NCI-H2081 (cell line): ENCODE results near the gene HAPLN2.

ENCODE experiments used
- DNase-seq, 2 experiments: peaks; one replicate each; lab custom pipeline; 2025; lab: John Stamatoyannopoulos, UW

Gene HAPLN2

GRCh38 chr1:156644640-156645039 is 25.4 kb downstream of the HAPLN2 start:
- DNase-seq = no peak

DNA sequence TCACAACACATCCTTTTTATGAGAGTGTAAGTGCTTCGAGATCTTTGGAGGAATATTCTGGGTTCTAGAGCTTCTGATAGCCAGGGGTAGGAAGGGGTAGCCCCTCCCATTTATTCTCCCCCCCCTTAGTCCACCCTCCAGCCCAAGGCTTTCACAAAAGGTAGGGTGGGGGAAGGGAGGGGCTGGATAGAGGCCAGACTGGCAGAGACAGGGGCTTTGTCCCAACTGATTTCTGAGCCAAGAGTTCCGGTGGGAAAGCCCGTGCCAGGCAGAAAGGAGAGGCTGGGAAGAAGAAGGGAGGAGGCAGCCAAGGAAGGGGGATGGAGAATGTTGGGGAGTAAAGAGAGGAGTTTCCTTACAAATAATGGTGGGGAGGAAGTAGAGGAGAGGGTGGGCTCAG is 25.8 kb downstream of the HAPLN2 start:
- DNase-seq = no peak

DNA sequence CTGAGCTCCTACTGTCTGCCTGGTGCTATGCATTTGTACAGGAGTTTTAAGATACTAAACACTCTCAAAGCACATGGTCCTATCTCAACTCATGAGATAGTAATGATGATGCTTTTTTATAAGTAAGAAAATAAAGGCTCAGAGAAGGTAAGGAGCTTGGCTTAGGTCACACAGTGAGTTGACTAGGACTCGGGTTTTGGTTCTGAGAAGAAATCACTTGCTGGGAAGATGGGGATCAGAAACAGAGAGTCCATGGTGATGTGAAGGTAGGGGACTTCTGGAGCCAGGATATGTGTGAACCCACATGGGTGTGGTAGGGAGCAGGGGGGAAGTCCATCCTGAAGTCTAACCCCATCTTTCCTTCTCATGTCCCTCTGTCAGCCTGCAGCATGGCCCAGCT is 26.5 kb downstream of the HAPLN2 start:
- no peak for DNase-seq

DNA sequence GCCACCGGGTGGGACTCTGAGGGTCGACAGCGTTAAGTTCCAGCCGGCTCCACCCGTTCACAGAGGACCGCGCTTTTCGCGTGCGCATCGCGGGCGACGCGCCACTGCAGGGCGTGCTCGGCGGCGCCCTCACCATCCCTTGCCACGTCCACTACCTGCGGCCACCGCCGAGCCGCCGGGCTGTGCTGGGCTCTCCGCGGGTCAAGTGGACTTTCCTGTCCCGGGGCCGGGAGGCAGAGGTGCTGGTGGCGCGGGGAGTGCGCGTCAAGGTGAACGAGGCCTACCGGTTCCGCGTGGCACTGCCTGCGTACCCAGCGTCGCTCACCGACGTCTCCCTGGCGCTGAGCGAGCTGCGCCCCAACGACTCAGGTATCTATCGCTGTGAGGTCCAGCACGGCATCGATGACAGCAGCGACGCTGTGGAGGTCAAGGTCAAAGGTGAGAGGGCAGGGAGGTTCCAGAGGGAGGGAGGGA is 27.6 kb downstream of the HAPLN2 start:
- DNase-seq = no peak

DNA sequence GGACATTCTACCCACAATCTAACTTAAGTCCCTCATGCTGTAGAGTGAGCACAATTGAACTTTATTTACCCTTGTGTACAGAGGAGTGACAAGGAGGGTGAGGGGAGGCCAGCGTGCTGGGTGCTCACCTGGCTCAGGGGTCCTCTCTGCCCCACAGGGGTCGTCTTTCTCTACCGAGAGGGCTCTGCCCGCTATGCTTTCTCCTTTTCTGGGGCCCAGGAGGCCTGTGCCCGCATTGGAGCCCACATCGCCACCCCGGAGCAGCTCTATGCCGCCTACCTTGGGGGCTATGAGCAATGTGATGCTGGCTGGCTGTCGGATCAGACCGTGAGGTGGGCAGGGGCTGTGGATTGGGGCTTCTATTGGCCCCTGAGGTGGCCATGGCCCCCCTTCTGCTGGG is 28.1 kb downstream of the HAPLN2 start:
- DNase-seq = no peak

DNA sequence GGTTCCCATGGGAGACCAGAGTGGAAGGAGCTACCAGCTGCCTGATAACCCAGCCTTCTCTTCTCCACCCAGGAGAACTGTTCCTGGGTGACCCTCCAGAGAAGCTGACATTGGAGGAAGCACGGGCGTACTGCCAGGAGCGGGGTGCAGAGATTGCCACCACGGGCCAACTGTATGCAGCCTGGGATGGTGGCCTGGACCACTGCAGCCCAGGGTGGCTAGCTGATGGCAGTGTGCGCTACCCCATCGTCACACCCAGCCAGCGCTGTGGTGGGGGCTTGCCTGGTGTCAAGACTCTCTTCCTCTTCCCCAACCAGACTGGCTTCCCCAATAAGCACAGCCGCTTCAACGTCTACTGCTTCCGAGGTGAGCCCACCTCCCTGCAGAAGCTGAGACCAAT is 29.3 kb downstream of the HAPLN2 start:
- DNase-seq = no peak

GRCh38 chr1:156648951-156649350 is 29.7 kb downstream of the HAPLN2 start:
- no peak for DNase-seq

DNA sequence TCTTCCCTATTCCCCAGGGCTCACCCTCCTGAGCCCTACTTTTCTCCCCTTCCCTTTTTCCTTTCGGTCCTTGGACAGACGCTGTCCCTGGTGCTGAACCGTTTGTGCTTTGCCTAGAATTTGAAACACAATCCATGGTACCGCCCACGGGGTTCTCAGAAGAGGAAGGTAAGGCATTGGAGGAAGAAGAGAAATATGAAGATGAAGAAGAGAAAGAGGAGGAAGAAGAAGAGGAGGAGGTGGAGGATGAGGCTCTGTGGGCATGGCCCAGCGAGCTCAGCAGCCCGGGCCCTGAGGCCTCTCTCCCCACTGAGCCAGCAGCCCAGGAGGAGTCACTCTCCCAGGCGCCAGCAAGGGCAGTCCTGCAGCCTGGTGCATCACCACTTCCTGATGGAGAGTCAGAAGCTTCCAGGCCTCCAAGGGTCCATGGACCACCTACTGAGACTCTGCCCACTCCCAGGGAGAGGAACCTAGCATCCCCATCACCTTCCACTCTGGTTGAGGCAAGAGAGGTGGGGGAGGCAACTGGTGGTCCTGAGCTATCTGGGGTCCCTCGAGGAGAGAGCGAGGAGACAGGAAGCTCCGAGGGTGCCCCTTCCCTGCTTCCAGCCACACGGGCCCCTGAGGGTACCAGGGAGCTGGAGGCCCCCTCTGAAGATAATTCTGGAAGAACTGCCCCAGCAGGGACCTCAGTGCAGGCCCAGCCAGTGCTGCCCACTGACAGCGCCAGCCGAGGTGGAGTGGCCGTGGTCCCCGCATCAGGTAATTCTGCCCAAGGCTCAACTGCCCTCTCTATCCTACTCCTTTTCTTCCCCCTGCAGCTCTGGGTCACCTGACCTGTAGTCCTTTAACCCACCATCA is 33.1 kb downstream of the HAPLN2 start:
- DNase-seq = no peak

DNA sequence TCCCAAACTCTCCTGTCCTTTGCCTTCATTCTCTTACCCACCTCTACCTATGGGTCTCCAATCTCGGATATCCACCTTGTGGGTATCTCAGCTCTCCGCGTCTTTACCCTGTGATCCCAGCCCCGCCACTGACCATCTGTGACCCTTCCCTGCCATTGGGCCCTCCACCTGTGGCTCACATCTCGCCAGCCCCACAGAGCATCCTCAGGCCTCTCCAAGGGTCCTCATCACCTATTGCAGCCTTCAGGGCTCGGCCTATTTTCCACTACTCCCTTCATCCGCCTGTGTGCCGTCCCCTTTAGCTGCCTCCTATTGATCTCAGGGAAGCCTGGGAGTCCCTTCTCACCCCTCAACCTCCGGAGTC is 33.8 kb downstream of the HAPLN2 start:
- DNase-seq = no peak

- DNase-seq = no peak
These were observed 35.5 kb downstream of the HAPLN2 start for GRCh38 chr1:156654700-156655099.

GRCh38 chr1:156655151-156655903 is 36.1 kb downstream of the HAPLN2 start:
- no peak for DNase-seq

DNA sequence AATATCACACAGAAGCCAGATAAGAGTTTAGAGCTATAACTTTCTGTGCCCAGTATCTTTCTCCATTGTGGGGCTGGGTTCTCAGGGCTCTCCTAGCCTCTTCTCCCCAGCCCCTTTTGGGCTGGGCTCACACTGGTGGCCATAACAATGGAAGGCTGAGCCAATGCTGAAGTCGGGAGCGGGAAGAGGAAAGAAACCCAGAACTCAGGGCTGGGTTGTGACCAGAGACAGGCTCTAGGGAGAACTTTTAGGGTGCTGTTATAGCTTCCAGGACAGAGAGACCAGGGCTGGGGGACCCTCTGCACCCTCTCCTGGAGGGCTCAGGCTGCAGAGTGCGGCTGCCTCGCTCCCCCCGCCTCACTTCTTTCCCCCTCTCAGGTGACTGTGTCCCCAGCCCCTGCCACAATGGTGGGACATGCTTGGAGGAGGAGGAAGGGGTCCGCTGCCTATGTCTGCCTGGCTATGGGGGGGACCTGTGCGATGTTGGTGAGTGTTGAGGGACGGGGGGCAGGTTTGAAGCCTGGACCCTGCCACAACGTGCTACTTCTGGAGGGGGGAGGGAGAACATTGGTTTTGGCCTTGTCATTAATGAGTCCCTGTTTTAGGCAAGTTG is 36.8 kb downstream of the HAPLN2 start:
- no peak for DNase-seq

GRCh38 chr1:156656806-156657740 is 37.9 kb downstream of the HAPLN2 start:
- DNase-seq = peak; percentile 61 to 68

GRCh38 chr1:156657741-156658319 is 38.6 kb downstream of the HAPLN2 start:
- no peak for DNase-seq

DNA sequence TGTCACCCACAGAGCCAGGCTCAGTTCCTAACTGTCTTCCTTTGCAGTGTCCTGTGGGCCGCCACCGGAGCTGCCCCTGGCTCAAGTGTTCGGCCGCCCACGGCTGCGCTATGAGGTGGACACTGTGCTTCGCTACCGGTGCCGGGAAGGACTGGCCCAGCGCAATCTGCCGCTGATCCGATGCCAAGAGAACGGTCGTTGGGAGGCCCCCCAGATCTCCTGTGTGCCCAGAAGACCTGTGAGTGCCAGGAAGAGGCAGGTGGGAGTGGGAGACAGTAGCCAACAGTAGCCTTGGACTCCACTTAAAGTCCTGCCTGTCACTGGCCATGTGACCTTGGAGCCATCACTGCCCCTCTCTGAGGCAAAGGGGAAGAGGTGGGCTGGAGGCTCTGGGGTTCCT is 39.3 kb downstream of the HAPLN2 start:
- no peak for DNase-seq

DNA sequence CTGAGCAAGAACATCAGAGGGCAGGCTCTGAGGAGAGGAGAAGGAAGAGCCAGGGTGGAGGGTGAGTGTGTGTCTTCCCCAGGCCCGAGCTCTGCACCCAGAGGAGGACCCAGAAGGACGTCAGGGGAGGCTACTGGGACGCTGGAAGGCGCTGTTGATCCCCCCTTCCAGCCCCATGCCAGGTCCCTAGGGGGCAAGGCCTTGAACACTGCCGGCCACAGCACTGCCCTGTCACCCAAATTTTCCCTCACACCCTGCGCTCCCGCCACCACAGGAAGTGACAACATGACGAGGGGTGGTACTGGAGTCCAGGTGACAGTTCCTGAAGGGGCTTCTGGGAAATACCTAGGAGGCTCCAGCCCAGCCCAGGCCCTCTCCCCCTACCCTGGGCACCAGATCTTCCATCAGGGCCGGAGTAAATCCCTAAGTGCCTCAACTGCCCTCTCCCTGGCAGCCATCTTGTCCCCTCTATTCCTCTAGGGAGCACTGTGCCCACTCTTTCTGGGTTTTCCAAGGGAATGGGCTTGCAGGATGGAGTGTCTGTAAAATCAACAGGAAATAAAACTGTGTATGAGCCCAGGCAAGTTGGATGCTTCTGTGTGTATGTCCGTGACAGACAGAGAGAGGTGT is 39.8 kb downstream of the HAPLN2 start:
- no peak for DNase-seq

DNA sequence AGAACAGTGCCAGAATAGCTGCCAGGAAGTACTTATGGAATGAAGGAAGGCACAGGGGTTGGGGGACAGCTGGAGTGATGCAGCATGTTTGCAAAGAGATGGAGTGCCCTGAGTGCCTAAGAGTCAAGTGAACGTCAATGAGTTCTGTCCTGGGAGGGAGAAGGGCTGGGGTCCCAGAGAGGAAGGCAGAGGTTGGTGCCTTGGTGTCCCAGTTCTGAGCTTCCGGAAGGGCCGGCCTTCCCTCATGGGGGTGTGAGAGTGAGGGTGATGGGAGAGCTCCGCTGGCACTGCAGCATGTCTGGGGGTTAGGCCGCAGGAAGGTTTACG is 40.4 kb downstream of the HAPLN2 start:
- DNase-seq = no peak

GRCh38 chr1:156659988-156660751 is 41.0 kb downstream of the HAPLN2 start:
- peak; percentile 96 to 98 for DNase-seq

- no peak for DNase-seq
These were observed 41.5 kb downstream of the HAPLN2 start for GRCh38 chr1:156660752-156661112.
